ENCODE results near the gene FOXJ1. TPM values are rescaled to one million over a fixed set of nuclear protein-coding genes. Genes with fewer than 3 reads are reported as not detected.

Gene FOXJ1
- total RNA-seq, 2 experiments from 2014 or later = 8.7 to 9.1 TPM

GRCh38 chr17:76131692-76132573 lies 9.1 kb downstream of the FOXJ1 start:
- H3K27me3 Mint-ChIP-seq (ENCODE audit: low read depth) = no peaks in the 10 kb centered on the region
- H3K36me3 Mint-ChIP-seq (ENCODE audit: low read depth) = no peaks in the 10 kb centered on the region
- no peaks in the 10 kb centered on the region for H3K9me3 Mint-ChIP-seq (ENCODE audit: insufficient read depth)
- ChIA-PET CTCF (interaction anchor here (3.9 kb wide), 1 partner anchor 10 kb away, joined by 11 read pairs; the partner anchor contains the start of gene FOXJ1), POLR2A (interaction anchor here (0.6 to 1.6 kb wide), 3 partner anchors 138 to 356 kb away, joined by 3 to 8 read pairs (median 3); no protein-coding TSS in a partner anchor)
- ATAC-seq (no peak), DNase-seq (no peak)
- H3K4me1 Mint-ChIP-seq (ENCODE audit: low read depth) = peaks cover 40% of the 10 kb centered on the region
- peak overlapping the region; percentile 28 for H3K27ac Mint-ChIP-seq
- no peak overlapping the region for H3K4me3 Mint-ChIP-seq

DNA sequence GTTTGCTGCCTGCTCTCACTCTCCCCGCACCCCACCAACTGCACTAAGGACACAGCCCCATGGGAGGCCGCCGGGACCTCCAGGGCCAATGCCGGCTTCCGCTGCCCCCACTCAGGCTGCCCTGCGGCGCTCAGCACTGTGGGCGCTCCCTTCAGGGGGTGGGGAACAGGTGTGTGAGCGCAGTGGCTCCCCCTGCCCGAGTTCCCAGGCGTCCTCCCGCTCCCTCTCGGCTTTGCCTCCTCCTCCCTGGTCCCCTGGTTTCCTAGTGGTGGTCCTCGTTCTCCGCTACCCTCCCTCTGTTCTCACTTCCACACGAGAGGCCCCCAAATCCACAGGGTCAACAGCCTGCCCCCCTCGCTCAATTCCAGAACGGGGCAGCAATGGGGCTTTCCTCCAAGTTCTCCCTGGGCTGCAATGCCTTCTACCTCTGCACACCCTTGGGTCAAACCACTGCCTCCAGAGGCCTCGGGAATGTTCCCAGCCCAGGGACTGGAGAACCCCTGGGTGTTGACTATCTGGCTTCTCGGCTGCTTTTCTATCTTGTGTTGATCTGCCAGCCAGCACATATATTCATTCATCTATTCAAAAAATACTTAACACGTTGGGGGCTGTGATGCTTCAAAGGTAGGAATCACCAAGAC lies 9.9 kb downstream of the FOXJ1 start:
- no peak for ATAC-seq
- H3K27ac Mint-ChIP-seq = no peak overlapping the region
- POLR2A ChIA-PET = interaction anchor here (0.7 to 1.3 kb wide), 5 partner anchors 49 to 352 kb away, joined by 3 to 4 read pairs (median 3); no protein-coding TSS in a partner anchor

DNA sequence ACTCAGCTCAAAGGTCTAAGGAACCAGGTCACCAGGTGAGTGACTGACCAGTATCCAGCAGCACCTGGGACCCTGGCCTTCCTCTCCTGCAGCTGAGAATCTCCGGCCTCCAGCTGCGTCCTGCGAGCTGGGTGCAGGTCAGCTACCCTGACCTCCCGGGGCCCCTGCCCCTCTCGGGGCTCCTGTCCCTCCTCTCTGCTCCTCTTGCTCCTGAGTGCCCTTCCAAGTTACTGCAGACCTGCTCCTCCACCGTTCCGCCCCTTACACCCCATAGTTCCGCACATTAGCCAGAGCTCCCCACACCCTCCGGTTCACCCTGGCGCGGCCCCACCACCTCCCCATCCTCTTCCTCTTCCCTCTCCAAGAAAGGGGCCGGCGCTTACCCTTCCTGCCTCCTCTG lies 10.6 kb downstream of the FOXJ1 start:
- ChIA-PET POLR2A (interaction anchor here (0.7 to 1.3 kb wide), 5 partner anchors 50 to 352 kb away, joined by 3 to 4 read pairs (median 3); no protein-coding TSS in a partner anchor), CTCF (interaction anchor here (0.7 to 2.1 kb wide), 3 partner anchors 9 to 149 kb away, joined by 4 to 11 read pairs (median 7); no protein-coding TSS in a partner anchor)
- Mint-ChIP-seq H3K27ac (peak overlapping the region; percentile 25), H3K4me1 (ENCODE audit: low read depth) (peaks cover 40% of the 10 kb centered on the region), H3K36me3 (ENCODE audit: low read depth) (no peaks in the 10 kb centered on the region), H3K9me3 (ENCODE audit: insufficient read depth) (no peaks in the 10 kb centered on the region), H3K4me3 (no peak overlapping the region), H3K27me3 (ENCODE audit: low read depth) (no peaks in the 10 kb centered on the region)
- ATAC-seq (no peak), DNase-seq (no peak)

More for the DNA sequence above, 9.9 kb downstream of the FOXJ1 start:
- H3K36me3 Mint-ChIP-seq (ENCODE audit: low read depth) = no peaks in the 10 kb centered on the region
- CTCF ChIA-PET = interaction anchor here (1.9 to 2.1 kb wide), 2 partner anchors 10 to 148 kb away, joined by 7 to 11 read pairs; no protein-coding TSS in a partner anchor
- H3K4me3 Mint-ChIP-seq = no peak overlapping the region
- no peak for DNase-seq
- peaks cover 42% of the 10 kb centered on the region for H3K4me1 Mint-ChIP-seq (ENCODE audit: low read depth)
- no peaks in the 10 kb centered on the region for H3K27me3 Mint-ChIP-seq (ENCODE audit: low read depth)
- no peaks in the 10 kb centered on the region for H3K9me3 Mint-ChIP-seq (ENCODE audit: insufficient read depth)

GRCh38 chr17:76125922-76126321 lies 15.1 kb downstream of the FOXJ1 start:
- CTCF ChIA-PET = interaction anchor here (0.6 to 11.2 kb wide), 22 partner anchors 9 to 1040 kb away, joined by 3 to 222 read pairs (median 8); partner anchors contain the start of genes FOXJ1 and UBALD2
- POLR2A ChIA-PET = interaction anchor here (0.5 to 12.0 kb wide), 9 partner anchors 18 to 408 kb away, joined by 3 to 163 read pairs (median 8); partner anchors contain the start of genes EXOC7 and UBALD2
- Mint-ChIP-seq H3K4me1 (ENCODE audit: low read depth) (peaks cover 46% of the 10 kb centered on the region), H3K36me3 (ENCODE audit: low read depth) (no peaks in the 10 kb centered on the region), H3K27me3 (ENCODE audit: low read depth) (no peaks in the 10 kb centered on the region), H3K27ac (peak overlapping the region; percentile 88), H3K4me3 (no peak overlapping the region), H3K9me3 (ENCODE audit: insufficient read depth) (no peaks in the 10 kb centered on the region)
- ATAC-seq (no peak), DNase-seq (no peak)

- DNase-seq (no peak), ATAC-seq (no peak)
- peaks cover 49% of the 10 kb centered on the region for H3K4me1 Mint-ChIP-seq (ENCODE audit: low read depth)
- POLR2A ChIA-PET = interaction anchor here (2.5 to 12.0 kb wide), 3 partner anchors 54 to 146 kb away, joined by 11 to 163 read pairs (median 23); partner anchors contain the start of gene UBALD2
- no peaks in the 10 kb centered on the region for H3K9me3 Mint-ChIP-seq (ENCODE audit: insufficient read depth)
- H3K36me3 Mint-ChIP-seq (ENCODE audit: low read depth) = no peaks in the 10 kb centered on the region
- H3K27me3 Mint-ChIP-seq (ENCODE audit: low read depth) = no peaks in the 10 kb centered on the region
- H3K27ac Mint-ChIP-seq = no peak overlapping the region
- H3K4me3 Mint-ChIP-seq = no peak overlapping the region
- CTCF ChIA-PET = interaction anchor here (0.6 to 11.2 kb wide), 16 partner anchors 10 to 1040 kb away, joined by 3 to 222 read pairs (median 10); partner anchors contain the start of gene FOXJ1
Measured at GRCh38 chr17:76125391-76125675, 15.7 kb downstream of the FOXJ1 start.

DNA sequence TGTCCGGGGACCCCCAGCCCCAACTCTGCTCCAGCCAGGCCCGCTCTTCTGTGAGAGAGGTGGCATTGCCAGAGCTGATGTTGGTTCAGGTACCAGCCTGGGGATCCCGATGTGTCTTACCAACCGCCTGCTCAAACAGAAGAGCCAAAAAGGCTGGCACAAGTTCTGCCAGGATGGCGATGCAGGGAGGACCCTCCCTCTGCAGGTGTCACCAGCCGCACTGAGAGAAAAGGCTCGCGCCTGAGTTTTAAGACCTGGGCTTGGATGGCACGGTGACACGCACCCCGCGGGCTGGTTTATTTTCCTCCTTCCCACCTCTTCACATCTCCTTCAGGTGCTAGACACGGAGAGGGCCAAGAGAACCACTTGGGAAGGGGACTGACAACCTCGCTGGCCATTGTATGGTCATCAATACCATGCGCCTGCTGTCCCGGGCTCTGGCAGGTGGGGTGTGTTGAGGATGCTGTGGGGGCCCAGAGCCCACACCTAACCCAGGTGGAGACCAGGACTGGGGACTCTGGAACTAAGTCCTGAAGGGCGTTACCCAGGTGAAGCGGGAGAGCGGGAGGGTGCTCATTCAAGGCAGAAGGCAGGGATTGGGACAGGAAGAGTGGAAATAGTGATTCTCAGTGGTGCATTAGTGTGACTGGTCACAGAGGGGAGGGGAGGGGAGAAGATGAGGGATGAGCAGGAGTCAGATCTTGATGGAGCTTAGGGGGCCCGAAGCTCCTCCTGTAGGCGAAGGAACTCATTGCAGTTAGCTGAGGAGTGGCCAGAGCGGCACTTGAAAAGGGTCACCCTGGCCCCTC lies 16.3 kb downstream of the FOXJ1 start:
- Mint-ChIP-seq H3K4me3 (no peak overlapping the region), H3K36me3 (ENCODE audit: low read depth) (no peaks in the 10 kb centered on the region), H3K27ac (peak overlapping the region; percentile 20), H3K9me3 (ENCODE audit: insufficient read depth) (no peaks in the 10 kb centered on the region), H3K27me3 (ENCODE audit: low read depth) (no peaks in the 10 kb centered on the region), H3K4me1 (ENCODE audit: low read depth) (peaks cover 49% of the 10 kb centered on the region)
- ATAC-seq (no peak), DNase-seq (no peak)
- CTCF ChIA-PET = interaction anchor here (0.6 to 11.2 kb wide), 17 partner anchors 9 to 174 kb away, joined by 3 to 222 read pairs (median 8); partner anchors contain the start of gene FOXJ1
- POLR2A ChIA-PET = interaction anchor here (1.0 to 12.0 kb wide), 6 partner anchors 17 to 146 kb away, joined by 3 to 163 read pairs (median 8); partner anchors contain the start of gene UBALD2

DNA sequence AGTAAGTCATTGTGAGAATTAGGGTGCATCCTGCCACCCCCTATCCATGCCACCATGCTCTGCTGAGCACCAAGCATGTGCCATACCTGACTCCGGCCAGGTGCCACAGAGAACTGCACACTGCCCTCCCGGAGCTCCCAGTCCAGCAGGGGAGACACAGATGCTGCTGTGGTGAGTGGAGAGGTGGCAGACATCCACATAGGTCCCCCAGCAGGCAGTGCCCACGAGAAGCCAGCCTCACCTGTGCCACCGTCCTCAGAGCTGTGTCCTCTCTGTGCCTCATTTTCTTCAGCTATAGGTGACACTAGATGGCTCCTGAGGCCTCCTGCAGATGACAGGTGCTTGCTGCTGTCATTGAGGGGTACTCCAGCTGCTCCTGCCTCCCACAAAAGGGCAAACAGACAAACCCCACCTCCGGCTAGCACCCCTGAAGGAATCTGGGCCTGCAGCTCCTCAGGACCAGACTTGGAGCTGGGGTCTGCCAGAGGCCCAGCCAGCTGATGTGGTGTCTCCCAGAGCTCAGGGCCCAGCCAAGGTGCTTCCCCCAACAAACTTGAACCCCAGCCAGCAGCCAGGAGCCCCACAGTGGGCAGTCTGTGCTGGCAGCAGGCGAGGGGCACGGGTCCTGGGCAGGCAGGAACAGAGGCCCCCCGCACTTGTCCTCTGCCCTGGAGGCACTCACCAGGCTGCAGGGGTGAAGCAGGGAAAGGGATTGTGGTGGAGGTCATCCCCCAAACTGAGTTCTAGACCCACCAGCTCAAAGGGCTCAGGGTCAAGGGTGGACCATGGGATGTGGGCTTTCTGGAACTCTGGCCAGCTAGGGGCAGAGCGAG lies 17.1 kb downstream of the FOXJ1 start:
- Mint-ChIP-seq H3K36me3 (ENCODE audit: low read depth) (no peaks in the 10 kb centered on the region), H3K27ac (peak overlapping the region; percentile 77), H3K4me3 (no peak overlapping the region), H3K27me3 (ENCODE audit: low read depth) (no peaks in the 10 kb centered on the region), H3K4me1 (ENCODE audit: low read depth) (peaks cover 49% of the 10 kb centered on the region), H3K9me3 (ENCODE audit: insufficient read depth) (no peaks in the 10 kb centered on the region)
- POLR2A ChIA-PET = interaction anchor here (0.6 to 12.0 kb wide), 8 partner anchors 18 to 156 kb away, joined by 3 to 163 read pairs (median 4); partner anchors contain the start of gene UBALD2
- no peak for ATAC-seq
- CTCF ChIA-PET = interaction anchor here (0.7 to 11.2 kb wide), 10 partner anchors 9 to 156 kb away, joined by 3 to 222 read pairs (median 5); no protein-coding TSS in a partner anchor
- no peak for DNase-seq

DNA sequence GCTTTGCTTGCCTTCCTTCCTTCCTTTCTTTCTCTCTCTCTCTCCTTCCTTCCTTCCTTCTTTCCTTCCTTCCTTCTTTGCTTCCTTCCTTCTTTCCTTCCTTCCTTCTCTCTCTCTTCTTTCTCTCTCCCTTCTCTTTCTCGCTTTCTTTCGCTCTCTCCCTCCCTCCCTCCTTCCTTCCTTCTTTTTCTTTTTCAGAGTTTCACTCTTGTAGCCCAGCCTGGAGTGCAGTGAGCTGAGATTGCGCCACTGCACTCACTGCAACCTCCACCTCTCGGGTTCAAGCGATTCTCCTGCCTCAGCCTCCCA lies 17.9 kb downstream of the FOXJ1 start:
- no peak for ATAC-seq
- POLR2A ChIA-PET = interaction anchor here (0.6 to 12.0 kb wide), 6 partner anchors 22 to 157 kb away, joined by 4 to 163 read pairs (median 5); partner anchors contain the start of gene UBALD2
- no peak for DNase-seq
- H3K4me1 Mint-ChIP-seq (ENCODE audit: low read depth) = peaks cover 49% of the 10 kb centered on the region
- H3K27me3 Mint-ChIP-seq (ENCODE audit: low read depth) = no peaks in the 10 kb centered on the region
- H3K36me3 Mint-ChIP-seq (ENCODE audit: low read depth) = no peaks in the 10 kb centered on the region
- peak overlapping the region; percentile 77 for H3K27ac Mint-ChIP-seq
- CTCF ChIA-PET = interaction anchor here (0.7 to 11.2 kb wide), 7 partner anchors 10 to 157 kb away, joined by 4 to 222 read pairs (median 5); no protein-coding TSS in a partner anchor
- H3K9me3 Mint-ChIP-seq (ENCODE audit: insufficient read depth) = no peaks in the 10 kb centered on the region
- no peak overlapping the region for H3K4me3 Mint-ChIP-seq

GRCh38 chr17:76122431-76123190 lies 18.4 kb downstream of the FOXJ1 start:
- no peak for ATAC-seq
- Mint-ChIP-seq H3K9me3 (ENCODE audit: insufficient read depth) (no peaks in the 10 kb centered on the region), H3K36me3 (ENCODE audit: low read depth) (no peaks in the 10 kb centered on the region), H3K27ac (peak overlapping the region; percentile 77), H3K27me3 (ENCODE audit: low read depth) (no peaks in the 10 kb centered on the region), H3K4me3 (peak overlapping the region; percentile 26), H3K4me1 (ENCODE audit: low read depth) (peaks cover 49% of the 10 kb centered on the region)
- DNase-seq = no peak
- CTCF ChIA-PET = interaction anchor here (0.8 to 11.2 kb wide), 8 partner anchors 11 to 158 kb away, joined by 3 to 222 read pairs (median 6); no protein-coding TSS in a partner anchor
- POLR2A ChIA-PET = interaction anchor here (1.5 to 12.0 kb wide), 3 partner anchors 22 to 149 kb away, joined by 6 to 163 read pairs (median 7); no protein-coding TSS in a partner anchor
